Panc1 (cell line): ENCODE results near the gene ZWINT.

Experiments used
- POLR2AphosphoS5 ChIP-seq: IDR thresholded peaks from 2 replicates; pipeline ENCODE4 v1.6.1; 2012; ENCODE audit warnings: mild to moderate bottlenecking, low read depth, low read length, moderate library complexity
- TF ChIP-seq, protein P1 (sequence below): fragments of 450-650 bp; IDR thresholded peaks from 2 replicates; pipeline ENCODE4 v1.5.1; 2017; ENCODE audit warnings: mild to moderate bottlenecking

DNA sequence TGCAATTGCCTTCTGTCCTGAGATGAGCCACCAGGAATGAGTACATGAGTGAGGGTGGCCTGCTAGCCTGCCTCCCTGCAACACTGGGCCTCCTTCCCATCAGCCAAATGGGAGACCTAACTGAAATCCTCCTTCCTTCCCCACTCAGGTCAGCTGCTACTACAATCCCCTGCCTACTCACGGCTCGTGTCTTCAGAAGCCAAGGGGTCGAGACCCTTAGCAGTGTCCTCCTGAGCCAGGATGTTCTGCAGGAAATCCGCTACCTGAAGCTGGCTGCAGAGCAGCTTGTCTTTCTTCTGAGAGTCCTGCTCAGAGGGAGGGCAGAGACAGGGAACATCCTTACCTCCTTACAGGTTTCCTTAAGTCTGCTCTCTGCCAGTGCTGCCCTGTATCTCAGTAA is 1.2 kb downstream of the ZWINT start:
- TF ChIP-seq, protein P1, sequence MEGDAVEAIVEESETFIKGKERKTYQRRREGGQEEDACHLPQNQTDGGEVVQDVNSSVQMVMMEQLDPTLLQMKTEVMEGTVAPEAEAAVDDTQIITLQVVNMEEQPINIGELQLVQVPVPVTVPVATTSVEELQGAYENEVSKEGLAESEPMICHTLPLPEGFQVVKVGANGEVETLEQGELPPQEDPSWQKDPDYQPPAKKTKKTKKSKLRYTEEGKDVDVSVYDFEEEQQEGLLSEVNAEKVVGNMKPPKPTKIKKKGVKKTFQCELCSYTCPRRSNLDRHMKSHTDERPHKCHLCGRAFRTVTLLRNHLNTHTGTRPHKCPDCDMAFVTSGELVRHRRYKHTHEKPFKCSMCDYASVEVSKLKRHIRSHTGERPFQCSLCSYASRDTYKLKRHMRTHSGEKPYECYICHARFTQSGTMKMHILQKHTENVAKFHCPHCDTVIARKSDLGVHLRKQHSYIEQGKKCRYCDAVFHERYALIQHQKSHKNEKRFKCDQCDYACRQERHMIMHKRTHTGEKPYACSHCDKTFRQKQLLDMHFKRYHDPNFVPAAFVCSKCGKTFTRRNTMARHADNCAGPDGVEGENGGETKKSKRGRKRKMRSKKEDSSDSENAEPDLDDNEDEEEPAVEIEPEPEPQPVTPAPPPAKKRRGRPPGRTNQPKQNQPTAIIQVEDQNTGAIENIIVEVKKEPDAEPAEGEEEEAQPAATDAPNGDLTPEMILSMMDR = no peak
- TF ChIP-seq POLR2AphosphoS5 = no peak
